ENCODE data around the gene ACAA2. TPM values are rescaled to one million over a fixed set of nuclear protein-coding genes. Genes with fewer than 3 reads are reported as not detected.

ACAA2 gene
- polyA plus RNA-seq, 1 of the 3 experiments (the other 2 are of a cell fraction) = 34.9 TPM

GRCh38 chr18:49855711-49856415 lies 42.5 kb upstream of the ACAA2 start:
- Histone ChIP-seq H3K36me3 (replicated peaks in 1 of 2; ENCODE audit: control insufficient read depth in 1 of 2, insufficient read depth in 2 of 2, low read length in 1 of 2) (no peaks in the 10 kb centered on the region), H3K4me1 (ENCODE audit: control insufficient read depth in 1 of 2, insufficient read depth in 2 of 2, low read depth in 1 of 2, low read length in 1 of 2) (peaks cover 0 to 3% of the 10 kb centered on the region in 2 experiments; a peak in 2 of 4 replicates), H3K79me2 (ENCODE audit: insufficient read depth) (no peaks in the 10 kb centered on the region), H3K27me3 (ENCODE audit: insufficient read depth) (no peaks in the 10 kb centered on the region), H2AFZ (ENCODE audit: low read depth) (no peak overlapping the region), H3K4me2 (no peak overlapping the region), H3K27ac (ENCODE audit: low read depth in 2 of 2, low read length in 1 of 2) (no peak overlapping the region), H3F3A (replicated peaks; ENCODE audit: insufficient read depth) (no peaks in the 10 kb centered on the region), H3K9ac (no peak overlapping the region), H3K4me3 (ENCODE audit: low read depth in 2 of 2, low read length in 1 of 2) (no peak overlapping the region), H3K9me2 (no peaks in the 10 kb centered on the region), H4K20me1 (ENCODE audit: insufficient read depth) (no peaks in the 10 kb centered on the region), H3K9me3 (no peaks in the 10 kb centered on the region)
- DNase-seq = no peak
- 100% methylated on average over 4 of the region's 7 CpGs for WGBS (ENCODE audit: low lambda C conversion rate)
- ChIA-PET POLR2A (no interaction called here), CTCF (interaction anchor here (0.6 to 15.8 kb wide), 5 partner anchors 11 to 344 kb away, joined by 3 to 254 read pairs (median 8); partner anchors contain the start of gene LIPG)
- TF ChIP-seq EZH2phosphoT487 (IDR thresholded peaks at IDR 0.05; ENCODE audit: borderline replicate concordance, low read depth) = no peak
- TF ChIP-seq PBX3 (IDR thresholded peaks at IDR 0.05) = no peak
- TF ChIP-seq SMC3 (IDR thresholded peaks at IDR 0.05; ENCODE audit: low read depth, low read length) = no peak
- TF ChIP-seq TAF1 (IDR thresholded peaks at IDR 0.05; ENCODE audit: borderline replicate concordance, low read depth, low read length) = no peak
- TF ChIP-seq MXI1 (IDR thresholded peaks at IDR 0.05; ENCODE audit: low read depth, low read length) = no peak
- no peak for TF ChIP-seq USF1 (IDR thresholded peaks at IDR 0.05; ENCODE audit: borderline replicate concordance, low read depth)
- TF ChIP-seq RFX5 (IDR thresholded peaks at IDR 0.05; ENCODE audit: low read length) = no peak
- no peak for TF ChIP-seq FOSL2 (IDR thresholded peaks at IDR 0.05; ENCODE audit: borderline replicate concordance, low read depth)
- no peak for TF ChIP-seq NRF1 (IDR thresholded peaks at IDR 0.05; ENCODE audit: low read depth, low read length)
- TF ChIP-seq FOXJ3 (CRISPR knock-in tag; IDR thresholded peaks at IDR 0.05) = no peak
- no peak for TF ChIP-seq GABPA (IDR thresholded peaks at IDR 0.05; ENCODE audit: low read depth)
- no peak for TF ChIP-seq CTCF (IDR thresholded peaks at IDR 0.05)
- TF ChIP-seq USF2 (IDR thresholded peaks at IDR 0.05; ENCODE audit: borderline replicate concordance, low read depth, low read length) = no peak

All from SK-N-SH (cell line).